Transverse colon (tissue), 4 donors: ENCODE data around the gene WWOX. TPM values are rescaled to one million over a fixed set of nuclear protein-coding genes. Genes with fewer than 3 reads are reported as not detected.

Experiments
- DNase-seq: peaks from one replicate; pipeline ENCODE4 v3.0.0-alpha.2; 2019
- H3K27ac ChIP-seq, 4 donors: fragments of 200-600 bp; sonication (generic); 2 replicates each; pipeline ENCODE4 v1.5.1; 2016 to 2018; ENCODE audit warnings: inconsistent platforms in 4 of 4
- H3K27me3 ChIP-seq: fragments of 200-600 bp; sonication (generic); 2 replicates; pipeline ENCODE4 v1.5.1; 2017; ENCODE audit warnings: inconsistent platforms
- H3K36me3 ChIP-seq, 4 donors: fragments of 200-600 bp; sonication (generic); 2 replicates each; pipeline ENCODE4 v1.5.1; 2017 to 2019; ENCODE audit warnings: inconsistent platforms in 4 of 4
- H3K4me1 ChIP-seq, 4 donors: fragments of 200-600 bp; sonication (generic); 2 replicates each; pipeline ENCODE4 v1.5.1; 2017 to 2020; ENCODE audit warnings: inconsistent platforms in 4 of 4
- H3K4me3 ChIP-seq, 4 donors: fragments of 200-600 bp; sonication (generic); 1 replicate in 1 of 4; 2 replicates in 3 of 4; pipeline versions ENCODE4 v1.5.1 to v1.6.1; 2017 to 2019; ENCODE audit warnings: inconsistent platforms in 4 of 4
- H3K9me3 ChIP-seq, 2 donors: fragments of 200-600 bp; sonication (generic); 2 replicates each; pipeline ENCODE4 v1.5.1; 2017 to 2019; ENCODE audit warnings: inconsistent platforms in 2 of 2
- CTCF ChIP-seq, 5 experiments: fragments of 200-600 bp in 3 of 5; fragments of 450-650 bp in 2 of 5; sonication (generic) in 3 of 5; IDR thresholded peaks; 1 replicate in 2 of 5; 2 replicates in 3 of 5; pipeline ENCODE4 v1.5.1; 2016 to 2017; ENCODE audit warnings: antibody characterized with exemption in 5 of 5, inconsistent platforms in 3 of 5, mild to moderate bottlenecking in 2 of 5, moderate library complexity in 1 of 5
- EP300 ChIP-seq: sonication (generic); formaldehyde crosslinking; IDR thresholded peaks from one replicate; pipeline ENCODE4 v1.6.1; 2017; ENCODE audit warnings: antibody characterized with exemption, low read depth
- POLR2A ChIP-seq: fragments of 450-650 bp; IDR thresholded peaks from one replicate; pipeline ENCODE4 v1.6.1; 2016; ENCODE audit warnings: antibody characterized with exemption, mild to moderate bottlenecking, moderate library complexity
- POLR2AphosphoS5 ChIP-seq, 3 donors: sonication (generic); formaldehyde crosslinking; IDR thresholded peaks; one replicate each; pipeline ENCODE4 v1.6.1; 2016; ENCODE audit warnings: antibody characterized with exemption in 3 of 3
- WGBS, 2 donors: methylation state at CpG; one replicate each; pipeline ENCODE4 v1.1.5; 2018; ENCODE audit warnings: low coverage in 1 of 2; 5-methylcytosine and 5-hydroxymethylcytosine counted together
- in situ Hi-C, 4 donors: fragments of 200-750 bp; cut with MboI; loops; one replicate each; pipeline versions ENCODE4 v1.15.0 to v1.15.1; 2017; ENCODE audit warnings: low sequenced_read_pairs in 3 of 4, low pct_ligation_motif_present in 1 of 4, low pct_unique_long_range_greater_than_20kb in 1 of 4
- intact Hi-C: fragments of 100-400 bp; cut with DNase I; formaldehyde crosslinking; loops from one replicate; pipeline ENCODE4 v1.15.1; 2023; ENCODE audit warnings: low total_unique reads
- total RNA-seq, 4 donors: library from RNA; depleted of rRNA; stranded (reverse); fragments of >200 nt; gene quantifications; one replicate each; pipeline ENCODE4 v1.1.0, GENCODE V29; 2016

The WWOX gene
- total RNA-seq, 4 donors from 2014 or later: 11.2 to 53.8 (median 24.8) TPM

- Histone ChIP-seq H3K9me3 (no peaks in the 10 kb centered on the region), H3K27me3 (no peaks in the 10 kb centered on the region), H3K4me1 (peaks cover 0 to 12% (median 2%) of the 10 kb centered on the region in 4 donors), H3K36me3 (no peaks in the 10 kb centered on the region), H3K27ac (no peak overlapping the region), H3K4me3 (no peak overlapping the region)
- in situ Hi-C loops (no loop called here), intact Hi-C loops (no loop called here)
- 81 to 90% methylated on average over 5 of the region's 5 CpGs for WGBS, 2 donors
- TF ChIP-seq POLR2A (no peak), CTCF (IDR thresholded peaks at IDR 0.05) (no peak), EP300 (no peak), POLR2AphosphoS5 (IDR thresholded peaks at IDR 0.05) (no peak)
- no peak for DNase-seq
These were observed 98.8 kb downstream of the WWOX start for GRCh38 chr16:78198288-78198687.

- 72 to 75% methylated on average over 6 to 7 of the region's 7 CpGs for WGBS, 2 donors
- Histone ChIP-seq H3K4me3 (no peak overlapping the region), H3K9me3 (no peaks in the 10 kb centered on the region), H3K36me3 (no peaks in the 10 kb centered on the region), H3K27ac (no peak overlapping the region), H3K27me3 (no peaks in the 10 kb centered on the region), H3K4me1 (peaks cover 0 to 12% (median 2%) of the 10 kb centered on the region in 4 donors)
- DNase-seq: peak; percentile 21
- in situ Hi-C loops: no loop called here
- intact Hi-C loops: no loop called here
- TF ChIP-seq EP300 (no peak), CTCF (IDR thresholded peaks at IDR 0.05) (no peak), POLR2A (no peak), POLR2AphosphoS5 (IDR thresholded peaks at IDR 0.05) (no peak)
These were observed 100.0 kb downstream of the WWOX start for GRCh38 chr16:78199325-78200022.

- WGBS, 2 donors: 89 to 90% methylated on average over 7 of the region's 7 CpGs
- intact Hi-C loops: no loop called here
- Histone ChIP-seq H3K27me3 (no peaks in the 10 kb centered on the region), H3K9me3 (no peaks in the 10 kb centered on the region), H3K27ac (no peak overlapping the region), H3K4me3 (no peak overlapping the region), H3K36me3 (no peaks in the 10 kb centered on the region), H3K4me1 (peaks cover 0 to 12% (median 2%) of the 10 kb centered on the region in 4 donors)
- no peak for DNase-seq
- in situ Hi-C loops: no loop called here
- TF ChIP-seq POLR2AphosphoS5 (IDR thresholded peaks at IDR 0.05) (no peak), POLR2A (no peak), EP300 (no peak), CTCF (IDR thresholded peaks at IDR 0.05) (no peak)
These were observed 100.6 kb downstream of the WWOX start for GRCh38 chr16:78200023-78200389.

GRCh38 chr16:78200623-78201096 lies 101.2 kb downstream of the WWOX start:
- DNase-seq: no peak
- no peak overlapping the region for H3K4me3 ChIP-seq
- H3K27ac ChIP-seq: no peak overlapping the region
- no peaks in the 10 kb centered on the region for H3K36me3 ChIP-seq
- H3K9me3 ChIP-seq: no peaks in the 10 kb centered on the region
- TF ChIP-seq EP300: no peak
- no peak for TF ChIP-seq POLR2A
- TF ChIP-seq CTCF (IDR thresholded peaks at IDR 0.05): no peak
- TF ChIP-seq POLR2AphosphoS5 (IDR thresholded peaks at IDR 0.05): no peak
- intact Hi-C loops: no loop called here
- H3K27me3 ChIP-seq: no peaks in the 10 kb centered on the region
- in situ Hi-C loops: no loop called here
- H3K4me1 ChIP-seq: peaks cover 0 to 12% (median 2%) of the 10 kb centered on the region in 4 donors
- WGBS, 2 donors: 49 to 61% methylated on average over 3 to 6 of the region's 6 CpGs
